Neural cell (in vitro differentiated cells): ENCODE measurements around the gene SIAH2. TPM values are rescaled to one million over a fixed set of nuclear protein-coding genes. Genes with fewer than 3 reads are reported as not detected.

Source experiments
- H2AFZ ChIP-seq: fragments of 200-600, 300-800 bp; sonication (generic), shearing (Covaris generic); 2 replicates; pipeline ENCODE4 v1.6.0; 2014; ENCODE audit warnings: low read depth, mild to moderate bottlenecking, antibody characterized with exemption, low read length, moderate library complexity
- H3F3A ChIP-seq: fragments of 200-600 bp; shearing (Covaris generic); 2 replicates; pipeline ENCODE4 v1.6.1; 2016; ENCODE audit warnings: mild to moderate bottlenecking, moderate library complexity, mixed read lengths, antibody characterized with exemption, low read length; ENCODE audit not compliant: insufficient read depth, poor library complexity, severe bottlenecking
- H3K27ac ChIP-seq: fragments of 200-600, 300-800 bp; sonication (generic), shearing (Covaris generic); 2 replicates; pipeline ENCODE4 v1.5.1; 2014; ENCODE audit warnings: mild to moderate bottlenecking, low read length, moderate library complexity
- H3K27me3 ChIP-seq: fragments of 300-800, 200-600 bp; sonication (generic), shearing (Covaris generic); 2 replicates; pipeline ENCODE4 v1.6.0; 2014; ENCODE audit warnings: mild to moderate bottlenecking, low read depth, low read length, moderate library complexity; ENCODE audit not compliant: insufficient read depth
- H3K36me3 ChIP-seq: fragments of 300-800, 200-600 bp; sonication (generic), shearing (Covaris generic); 2 replicates; pipeline ENCODE4 v1.5.1; 2014; ENCODE audit warnings: mild to moderate bottlenecking, antibody characterized with exemption, low read length, moderate library complexity; ENCODE audit not compliant: insufficient read depth
- H3K4me2 ChIP-seq: fragments of 300-800, 200-600 bp; sonication (generic), shearing (Covaris generic); 2 replicates; pipeline ENCODE4 v1.6.0; 2014; ENCODE audit warnings: mild to moderate bottlenecking, low read length
- H3K4me3 ChIP-seq: fragments of 300-800, 200-600 bp; sonication (generic), shearing (Covaris generic); 2 replicates; pipeline ENCODE4 v1.5.1; 2014; ENCODE audit warnings: mild to moderate bottlenecking, low read length, moderate library complexity
- H3K79me2 ChIP-seq: fragments of 200-600 bp; shearing (Covaris generic); replicated peaks from 2 replicates; pipeline ENCODE4 v1.6.0; 2014; ENCODE audit warnings: mild to moderate bottlenecking, low read length, moderate library complexity; ENCODE audit not compliant: insufficient read depth
- H3K9ac ChIP-seq: fragments of 300-800, 200-600 bp; sonication (generic), shearing (Covaris generic); 2 replicates; pipeline ENCODE4 v1.6.1; 2016; ENCODE audit warnings: mild to moderate bottlenecking, low read length, mixed read lengths
- H3K9me2 ChIP-seq: fragments of 200-600 bp; shearing (Covaris generic); 2 replicates; pipeline ENCODE4 v1.6.1; 2016; ENCODE audit warnings: mild to moderate bottlenecking, low read length, mixed read lengths; ENCODE audit not compliant: insufficient read depth
- H3K9me3 ChIP-seq: fragments of 200-600, 300-800 bp; sonication (generic), shearing (Covaris generic); 2 replicates; pipeline ENCODE4 v1.6.1; 2016; ENCODE audit warnings: mild to moderate bottlenecking, mixed run types, low read length, moderate library complexity, mixed read lengths
- H4K20me1 ChIP-seq: fragments of 200-600 bp; shearing (Covaris generic); 2 replicates; pipeline ENCODE4 v1.6.1; 2016; ENCODE audit warnings: mild to moderate bottlenecking, mixed run types; ENCODE audit not compliant: insufficient read depth
- CTCF ChIP-seq: fragments of 450-650 bp; IDR thresholded peaks from 2 replicates; pipeline ENCODE4 v1.5.1; 2014; ENCODE audit warnings: antibody characterized with exemption, mild to moderate bottlenecking, moderate library complexity; ENCODE audit not compliant: poor library complexity, severe bottlenecking
- EP300 ChIP-seq: fragments of 450-650 bp; conservative IDR thresholded peaks from 2 replicates; pipeline ENCODE4 v1.6.1; 2014; ENCODE audit warnings: antibody characterized with exemption, mild to moderate bottlenecking, moderate library complexity; ENCODE audit not compliant: poor library complexity, severe bottlenecking
- EZH2 ChIP-seq: fragments of 200-600, 300-800 bp; shearing (Covaris generic), sonication (generic); IDR thresholded peaks from 2 replicates; pipeline ENCODE4 v1.6.1; 2014; ENCODE audit warnings: antibody characterized with exemption, low read length, borderline replicate concordance, mild to moderate bottlenecking; ENCODE audit not compliant: insufficient read depth, poor library complexity, severe bottlenecking
- MXI1 ChIP-seq: fragments of 450-650 bp; conservative IDR thresholded peaks from 2 replicates; pipeline ENCODE4 v1.6.1; 2014; ENCODE audit warnings: antibody characterized with exemption, mild to moderate bottlenecking; ENCODE audit not compliant: poor library complexity, severe bottlenecking
- POLR2AphosphoS5 ChIP-seq: IDR thresholded peaks from 2 replicates; pipeline ENCODE4 v1.6.1; 2012
- RAD21 ChIP-seq: fragments of 450-650 bp; conservative IDR thresholded peaks from 2 replicates; pipeline ENCODE4 v1.6.1; 2014; ENCODE audit warnings: antibody characterized with exemption, mild to moderate bottlenecking, moderate library complexity
- REST ChIP-seq: IDR thresholded peaks from 2 replicates; pipeline ENCODE4 v1.6.1; 2012; ENCODE audit warnings: borderline replicate concordance
- SMC3 ChIP-seq: fragments of 450-650 bp; conservative IDR thresholded peaks from 2 replicates; pipeline ENCODE4 v1.6.1; 2014; ENCODE audit warnings: antibody characterized with exemption, mild to moderate bottlenecking, moderate library complexity; ENCODE audit not compliant: poor library complexity
- TAF1 ChIP-seq: IDR thresholded peaks from 2 replicates; pipeline ENCODE4 v1.6.1; 2012; ENCODE audit warnings: low read depth
- polyA plus RNA-seq: library from polyadenylated mRNA; depleted of rRNA; stranded (reverse); fragments of >200 nt; gene quantifications from 2 replicates; pipeline ENCODE4 v1.2.3, GENCODE V29; 2014

The SIAH2 gene
- polyA plus RNA-seq, 1 donor from 2014 or later: 21.8 TPM

- H3K9me2 ChIP-seq: no peaks in the 10 kb centered on the region
- no peaks in the 10 kb centered on the region for H3K9me3 ChIP-seq
- no peaks in the 10 kb centered on the region for H3K79me2 ChIP-seq
- TF ChIP-seq POLR2AphosphoS5 (no peak), CTCF (no peak), REST (no peak), MXI1 (no peak), TAF1 (no peak), EZH2 (no peak), RAD21 (no peak)
- H3K36me3 ChIP-seq: no peaks in the 10 kb centered on the region
- no peak overlapping the region for H3K27ac ChIP-seq
- no peak overlapping the region for H3K4me3 ChIP-seq
- H3K27me3 ChIP-seq: no peaks in the 10 kb centered on the region
- no peak overlapping the region for H3K9ac ChIP-seq
- no peak overlapping the region for H3K4me2 ChIP-seq
- no peaks in the 10 kb centered on the region for H3F3A ChIP-seq
- H4K20me1 ChIP-seq: no peaks in the 10 kb centered on the region
- H2AFZ ChIP-seq: no peak overlapping the region
These were observed 24.3 kb downstream of the SIAH2 start for GRCh38 chr3:150738688-150739087.

GRCh38 chr3:150737874-150738679, 24.9 kb downstream of the SIAH2 start:
- H3K9me2 ChIP-seq: no peaks in the 10 kb centered on the region
- H3K9me3 ChIP-seq: no peaks in the 10 kb centered on the region
- H3K4me2 ChIP-seq: no peak overlapping the region
- no peaks in the 10 kb centered on the region for H3K27me3 ChIP-seq
- no peak for TF ChIP-seq EZH2
- TF ChIP-seq POLR2AphosphoS5: no peak
- no peak for TF ChIP-seq EP300
- TF ChIP-seq REST: no peak
- no peak for TF ChIP-seq MXI1
- TF ChIP-seq SMC3: no peak
- TF ChIP-seq CTCF: no peak
- TF ChIP-seq TAF1: no peak
- TF ChIP-seq RAD21: no peak
- H3K4me3 ChIP-seq: no peak overlapping the region
- H3K9ac ChIP-seq: no peak overlapping the region
- no peaks in the 10 kb centered on the region for H3K79me2 ChIP-seq
- no peaks in the 10 kb centered on the region for H4K20me1 ChIP-seq
- H3F3A ChIP-seq: no peaks in the 10 kb centered on the region
- no peak overlapping the region for H3K27ac ChIP-seq
- H3K36me3 ChIP-seq: no peaks in the 10 kb centered on the region
- no peak overlapping the region for H2AFZ ChIP-seq
